Tibial nerve (tissue), 4 donors: ENCODE data around the gene ZNF69.

ENCODE experiments used
- CTCF ChIP-seq, 5 experiments: fragments of 200-600 bp in 3 of 5; fragments of 450-650 bp in 2 of 5; sonication (generic) in 3 of 5; IDR thresholded peaks; one replicate each; pipeline ENCODE4 v1.5.1; 2016 to 2019; ENCODE audit warnings: antibody characterized with exemption in 5 of 5, mild to moderate bottlenecking in 3 of 5, moderate library complexity in 2 of 5
- EP300 ChIP-seq, 2 donors: sonication (generic); formaldehyde crosslinking; IDR thresholded peaks; one replicate each; pipeline ENCODE4 v1.6.1; 2017; ENCODE audit warnings: antibody characterized with exemption in 2 of 2, mild to moderate bottlenecking in 1 of 2
- POLR2A ChIP-seq, 2 donors: fragments of 450-650 bp; IDR thresholded peaks; one replicate each; pipeline ENCODE4 v1.6.1; 2017; ENCODE audit warnings: antibody characterized with exemption in 2 of 2, mild to moderate bottlenecking in 2 of 2, moderate library complexity in 2 of 2

GRCh38 chr19:11880598-11880997, 7.0 kb upstream of the ZNF69 start:
- TF ChIP-seq CTCF (IDR thresholded peaks at IDR 0.05) (no peak), POLR2A (IDR thresholded peaks at IDR 0.05) (no peak), EP300 (IDR thresholded peaks at IDR 0.05) (no peak)
